ENCODE data around the gene PRM2. TPM values are rescaled to one million over a fixed set of nuclear protein-coding genes. Genes with fewer than 3 reads are reported as not detected.

The PRM2 gene
- total RNA-seq, 1 donor from 2014 or later, result not detected

DNA sequence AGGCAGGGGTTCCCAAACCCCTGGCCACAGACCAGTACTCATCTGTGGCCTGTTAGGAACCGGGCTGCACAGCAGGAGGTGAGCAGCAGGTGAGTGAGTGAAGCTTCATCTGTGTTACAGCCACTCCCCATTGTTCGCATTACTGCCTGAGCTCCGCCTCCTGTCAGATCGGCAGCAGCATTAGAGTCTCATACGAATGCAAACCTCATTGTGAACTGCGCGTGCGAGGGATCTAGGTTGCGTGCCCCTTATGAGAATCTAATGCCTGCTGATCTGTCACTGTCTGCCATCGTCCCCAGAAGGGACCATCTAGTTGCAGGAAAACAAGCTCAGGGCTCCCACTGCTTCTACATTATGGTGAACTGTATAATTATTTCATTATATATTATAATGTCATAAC is 43.9 kb upstream of the PRM2 start:
- no peak for DNase-seq (ENCODE audit: low spot score, unreplicated experiment)
- no peaks in the 10 kb centered on the region for H3K36me3 Mint-ChIP-seq (ENCODE audit: insufficient read depth)
- no peak overlapping the region for H3K4me3 Mint-ChIP-seq (ENCODE audit: low read depth)
- H3K9me3 Mint-ChIP-seq (ENCODE audit: low read depth), result no peaks in the 10 kb centered on the region
- no peak overlapping the region for H3K27ac Mint-ChIP-seq
- peaks cover 12% of the 10 kb centered on the region for H3K27me3 Mint-ChIP-seq
- TF ChIP-seq, protein P1, sequence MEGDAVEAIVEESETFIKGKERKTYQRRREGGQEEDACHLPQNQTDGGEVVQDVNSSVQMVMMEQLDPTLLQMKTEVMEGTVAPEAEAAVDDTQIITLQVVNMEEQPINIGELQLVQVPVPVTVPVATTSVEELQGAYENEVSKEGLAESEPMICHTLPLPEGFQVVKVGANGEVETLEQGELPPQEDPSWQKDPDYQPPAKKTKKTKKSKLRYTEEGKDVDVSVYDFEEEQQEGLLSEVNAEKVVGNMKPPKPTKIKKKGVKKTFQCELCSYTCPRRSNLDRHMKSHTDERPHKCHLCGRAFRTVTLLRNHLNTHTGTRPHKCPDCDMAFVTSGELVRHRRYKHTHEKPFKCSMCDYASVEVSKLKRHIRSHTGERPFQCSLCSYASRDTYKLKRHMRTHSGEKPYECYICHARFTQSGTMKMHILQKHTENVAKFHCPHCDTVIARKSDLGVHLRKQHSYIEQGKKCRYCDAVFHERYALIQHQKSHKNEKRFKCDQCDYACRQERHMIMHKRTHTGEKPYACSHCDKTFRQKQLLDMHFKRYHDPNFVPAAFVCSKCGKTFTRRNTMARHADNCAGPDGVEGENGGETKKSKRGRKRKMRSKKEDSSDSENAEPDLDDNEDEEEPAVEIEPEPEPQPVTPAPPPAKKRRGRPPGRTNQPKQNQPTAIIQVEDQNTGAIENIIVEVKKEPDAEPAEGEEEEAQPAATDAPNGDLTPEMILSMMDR (IDR thresholded peaks at IDR 0.05; ENCODE audit: unreplicated experiment), result no peak
- H3K4me1 Mint-ChIP-seq (ENCODE audit: low read depth), result peaks cover 3% of the 10 kb centered on the region

DNA sequence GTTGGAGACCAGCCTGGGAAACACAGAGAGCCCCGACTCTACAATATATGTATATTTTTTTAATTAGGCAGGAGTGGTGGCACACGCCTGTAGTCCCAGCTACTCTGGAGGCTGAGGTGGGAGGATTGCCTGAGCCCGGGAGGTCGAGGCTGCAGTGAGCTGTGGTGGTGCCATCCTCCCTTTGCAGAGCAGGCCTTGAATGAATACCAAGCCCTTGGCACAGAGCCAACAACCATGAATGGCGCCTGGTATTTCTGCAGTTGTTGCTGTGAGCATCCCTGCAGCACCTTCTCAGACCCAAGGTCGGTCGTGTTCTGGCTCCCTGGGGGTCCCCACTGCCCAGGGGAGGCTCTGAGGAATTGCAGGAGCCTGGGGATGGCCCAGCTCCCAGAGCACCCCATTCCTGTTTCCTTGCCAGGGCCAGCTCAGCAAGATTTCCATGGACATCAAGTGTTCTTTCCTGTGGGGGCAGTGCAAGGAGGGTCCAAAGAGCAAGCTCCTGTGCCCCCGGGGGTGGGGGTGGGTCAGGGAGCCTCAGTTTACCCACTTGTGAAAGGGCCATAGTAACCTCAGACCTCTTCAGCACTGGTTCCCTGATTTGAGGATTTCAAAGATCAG is 43.4 kb upstream of the PRM2 start:
- H3K36me3 Mint-ChIP-seq (ENCODE audit: insufficient read depth), result no peaks in the 10 kb centered on the region
- no peak for DNase-seq (ENCODE audit: low spot score, unreplicated experiment)
- H3K27ac Mint-ChIP-seq, result no peak overlapping the region
- no peaks in the 10 kb centered on the region for H3K9me3 Mint-ChIP-seq (ENCODE audit: low read depth)
- no peak overlapping the region for H3K4me3 Mint-ChIP-seq (ENCODE audit: low read depth)
- H3K27me3 Mint-ChIP-seq, result peaks cover 12% of the 10 kb centered on the region
- peaks cover 3% of the 10 kb centered on the region for H3K4me1 Mint-ChIP-seq (ENCODE audit: low read depth)
- TF ChIP-seq, protein P1 (IDR thresholded peaks at IDR 0.05; ENCODE audit: unreplicated experiment), result no peak

DNA sequence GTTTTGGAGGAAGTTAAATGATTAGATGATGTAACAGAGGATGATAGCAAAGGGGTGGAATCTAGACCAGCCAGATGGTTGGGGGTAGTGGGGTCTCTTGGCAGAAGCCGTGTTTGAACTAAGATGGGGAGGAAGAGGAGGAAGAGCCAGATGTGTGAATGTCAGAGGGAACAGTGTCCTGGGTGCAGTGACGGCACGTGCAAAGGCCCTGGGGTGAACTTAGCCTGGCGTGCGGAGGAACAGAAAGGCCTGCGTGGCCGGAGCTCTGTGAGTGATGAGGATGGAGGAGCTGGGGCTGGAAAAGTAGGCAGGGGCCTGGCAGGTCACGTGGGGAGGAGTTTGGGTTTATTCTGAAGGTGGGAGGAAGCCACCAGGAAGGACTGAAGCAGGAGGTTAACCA is 42.5 kb upstream of the PRM2 start:
- no peaks in the 10 kb centered on the region for H3K36me3 Mint-ChIP-seq (ENCODE audit: insufficient read depth)
- H3K27me3 Mint-ChIP-seq, result peaks cover 12% of the 10 kb centered on the region
- H3K4me1 Mint-ChIP-seq (ENCODE audit: low read depth), result peaks cover 4% of the 10 kb centered on the region
- H3K27ac Mint-ChIP-seq, result no peak overlapping the region
- no peak for DNase-seq (ENCODE audit: low spot score, unreplicated experiment)
- no peaks in the 10 kb centered on the region for H3K9me3 Mint-ChIP-seq (ENCODE audit: low read depth)
- TF ChIP-seq, protein P1 (IDR thresholded peaks at IDR 0.05; ENCODE audit: unreplicated experiment), result no peak
- no peak overlapping the region for H3K4me3 Mint-ChIP-seq (ENCODE audit: low read depth)

DNA sequence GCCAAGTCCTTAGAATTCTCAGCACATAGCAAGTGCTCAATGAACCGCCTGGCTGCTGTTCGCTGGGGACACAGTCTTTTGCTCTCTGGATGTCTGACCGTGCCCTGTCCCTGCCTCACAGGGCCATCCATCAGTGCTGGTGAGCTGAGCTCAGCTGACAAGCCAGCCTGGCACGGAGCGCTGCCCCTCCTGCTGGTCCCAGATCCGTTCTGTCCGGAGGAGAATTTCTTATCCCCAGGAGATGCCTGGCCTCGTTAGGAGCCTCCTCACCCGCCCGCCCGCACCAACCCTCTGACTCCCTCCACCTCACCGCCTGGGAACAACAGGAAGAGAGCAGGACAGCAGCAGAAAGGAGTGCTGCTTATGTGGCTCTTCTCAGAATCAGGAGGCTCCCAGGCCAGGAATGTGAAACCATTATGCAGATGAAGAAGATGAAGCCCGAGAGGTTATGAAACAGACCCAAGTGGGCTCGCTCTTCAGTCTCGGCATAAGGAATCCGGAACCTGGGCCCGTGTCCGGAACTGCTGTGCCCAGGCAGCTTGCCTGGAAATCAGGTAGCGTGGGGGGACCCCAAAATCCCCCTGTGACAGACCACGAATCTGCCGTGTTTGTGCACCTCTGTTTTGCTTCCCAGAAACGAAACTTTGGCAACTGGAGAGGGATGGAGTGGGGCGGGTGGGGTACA is 40.2 kb upstream of the PRM2 start:
- H3K36me3 Mint-ChIP-seq (ENCODE audit: insufficient read depth), result no peaks in the 10 kb centered on the region
- H3K9me3 Mint-ChIP-seq (ENCODE audit: low read depth), result no peaks in the 10 kb centered on the region
- TF ChIP-seq, protein P1 (IDR thresholded peaks at IDR 0.05; ENCODE audit: unreplicated experiment), result no peak
- DNase-seq (ENCODE audit: low spot score, unreplicated experiment), result no peak
- H3K27ac Mint-ChIP-seq, result no peak overlapping the region
- H3K4me3 Mint-ChIP-seq (ENCODE audit: low read depth), result no peak overlapping the region
- H3K27me3 Mint-ChIP-seq, result peaks cover 12% of the 10 kb centered on the region
- H3K4me1 Mint-ChIP-seq (ENCODE audit: low read depth), result peaks cover 13% of the 10 kb centered on the region

DNA sequence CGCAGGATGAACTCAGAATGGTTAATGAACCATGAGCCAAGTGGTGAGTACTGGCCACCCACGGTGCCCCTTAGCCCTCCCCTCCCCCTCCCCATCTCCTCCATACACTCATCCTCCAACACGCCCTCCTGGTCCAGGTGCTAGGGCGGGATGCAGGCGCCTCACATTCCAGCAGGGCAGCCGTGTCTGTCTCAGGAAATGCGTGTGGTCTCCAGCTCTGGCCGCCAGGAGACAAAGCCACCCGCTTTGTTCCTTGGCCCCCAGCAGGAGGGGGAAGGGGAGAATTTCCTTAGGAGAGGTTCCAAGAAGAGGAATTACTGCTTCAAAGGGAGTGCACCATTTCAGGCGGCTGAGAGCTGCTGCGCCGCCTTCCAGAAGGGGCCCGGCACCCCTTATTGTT is 39.2 kb upstream of the PRM2 start:
- Mint-ChIP-seq H3K4me1 (ENCODE audit: low read depth) (peaks cover 13% of the 10 kb centered on the region), H3K27me3 (peaks cover 12% of the 10 kb centered on the region), H3K4me3 (ENCODE audit: low read depth) (no peak overlapping the region), H3K27ac (no peak overlapping the region), H3K9me3 (ENCODE audit: low read depth) (no peaks in the 10 kb centered on the region), H3K36me3 (ENCODE audit: insufficient read depth) (no peaks in the 10 kb centered on the region)
- TF ChIP-seq, protein P1 (IDR thresholded peaks at IDR 0.05; ENCODE audit: unreplicated experiment), result peak; percentile 40
- no peak for DNase-seq (ENCODE audit: low spot score, unreplicated experiment)
